HG03432 (cell line): Measurements from ENCODE around the gene OR8B4.
A peak's percentile ranks its signal among the peaks of the same experiment; 100 is the strongest.
"Not testable (repeated sequence)": the region's sequence is repeated elsewhere in the genome, so short reads cannot be mapped to it uniquely, and the experiment has no call there.

Experiments
- ATAC-seq: cut with Tn5 transposase; IDR thresholded peaks from one replicate; pipeline ENCODE4 v1.9.1; 2021; ENCODE audit warnings: mild to moderate bottlenecking, moderate library complexity; ENCODE audit not compliant: unreplicated experiment

The OR8B4 gene

GRCh38 chr11:124415356-124415923 lies 9.2 kb downstream of the OR8B4 start:
- peak; percentile 53 for ATAC-seq

GRCh38 chr11:124409906-124410305 lies 14.8 kb downstream of the OR8B4 start:
- ATAC-seq: no peak

DNA sequence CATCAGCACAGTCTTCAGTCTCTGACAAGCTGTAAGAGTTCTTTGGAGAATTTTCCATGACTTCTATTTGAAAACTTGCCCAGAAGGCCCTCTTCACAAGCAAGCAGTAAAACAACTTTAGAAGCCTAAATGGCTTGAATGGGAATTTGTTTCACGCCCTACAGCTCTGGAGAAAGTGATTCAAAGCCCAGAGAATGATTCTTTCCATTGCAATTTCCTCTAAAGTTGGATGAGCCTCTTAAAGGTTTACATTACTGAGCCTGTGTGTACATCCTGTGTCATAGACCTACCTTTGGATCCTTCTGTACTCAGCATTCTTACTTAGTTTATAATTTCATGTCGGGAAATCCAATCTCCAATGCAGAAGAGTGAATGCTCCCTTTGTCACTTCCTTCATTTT lies 19.1 kb downstream of the OR8B4 start:
- ATAC-seq: no peak

DNA sequence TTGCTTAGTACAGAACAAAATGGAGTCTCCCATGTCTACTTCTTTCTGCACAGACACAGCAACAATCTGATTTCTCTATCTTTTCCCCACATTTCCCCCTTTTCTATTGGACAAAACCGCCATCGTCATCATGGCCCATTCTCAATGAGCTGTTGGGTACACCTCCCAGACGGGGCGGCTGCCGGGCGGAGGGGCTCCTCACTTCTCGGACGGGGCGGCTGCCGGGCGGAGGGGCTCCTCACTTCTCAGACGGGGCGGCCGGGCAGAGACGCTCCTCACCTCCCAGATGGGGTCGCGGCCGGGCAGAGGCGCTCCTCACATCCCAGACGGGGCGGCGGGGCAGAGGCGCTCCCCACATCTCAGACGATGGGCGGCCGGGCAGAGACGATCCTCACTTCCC lies 21.5 kb downstream of the OR8B4 start:
- not testable (repeated sequence) for ATAC-seq

GRCh38 chr11:124402326-124402922 lies 22.2 kb downstream of the OR8B4 start:
- peak; percentile 87 for ATAC-seq

- ATAC-seq: no peak
These were observed 25.7 kb downstream of the OR8B4 start, which contains the start of gene OR8B3 for GRCh38 chr11:124398924-124399323. Gene OR8B3, minus strand, starts transcription at chr11:124399024. Its CDS starts 1,673 bp downstream, at chr11:124397351.

DNA sequence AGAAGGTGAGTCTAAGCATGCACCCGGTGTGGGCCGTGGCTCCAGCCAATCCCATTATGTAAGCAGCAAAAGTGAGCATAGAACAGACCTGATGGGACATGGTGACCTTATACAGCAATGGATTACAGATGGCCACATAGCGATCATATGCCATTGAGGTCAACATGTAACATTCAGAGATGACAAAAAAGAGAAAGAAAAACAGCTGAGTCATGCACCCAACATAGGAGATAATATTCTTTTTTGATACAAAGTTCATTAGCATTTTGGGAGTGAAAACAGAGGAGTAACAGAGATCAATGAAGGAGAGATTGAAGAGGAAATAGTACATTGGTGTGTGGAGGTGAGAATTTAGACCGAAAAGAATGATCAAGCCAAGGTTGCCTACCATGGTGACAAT lies 27.8 kb downstream of the OR8B4 start:
- ATAC-seq: not testable (repeated sequence)

GRCh38 chr11:124394408-124394807 lies 30.3 kb downstream of the OR8B4 start:
- ATAC-seq: no peak

- ATAC-seq: no peak
These were observed 40.3 kb downstream of the OR8B4 start, which contains the start of gene OR8B2 for GRCh38 chr11:124384399-124384798. Gene OR8B2, minus strand, starts transcription at chr11:124384499. Its CDS starts 1,156 bp downstream, at chr11:124383343.

DNA sequence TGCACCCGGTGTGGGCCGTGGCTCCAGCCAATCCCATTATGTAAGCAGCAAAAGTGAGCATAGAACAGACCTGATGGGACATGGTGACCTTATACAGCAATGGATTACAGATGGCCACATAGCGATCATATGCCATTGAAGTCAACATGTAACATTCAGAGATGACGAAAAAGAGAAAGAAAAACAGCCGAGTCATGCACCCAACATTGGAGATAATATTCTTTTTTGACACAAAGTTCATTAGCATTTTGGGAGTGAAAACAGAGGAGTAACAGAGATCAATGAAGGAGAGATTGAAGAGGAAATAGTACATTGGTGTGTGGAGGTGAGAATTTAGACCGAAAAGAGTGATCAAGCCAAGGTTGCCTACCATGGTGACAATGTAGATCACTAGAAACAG lies 41.8 kb downstream of the OR8B4 start:
- ATAC-seq: not testable (repeated sequence)

DNA sequence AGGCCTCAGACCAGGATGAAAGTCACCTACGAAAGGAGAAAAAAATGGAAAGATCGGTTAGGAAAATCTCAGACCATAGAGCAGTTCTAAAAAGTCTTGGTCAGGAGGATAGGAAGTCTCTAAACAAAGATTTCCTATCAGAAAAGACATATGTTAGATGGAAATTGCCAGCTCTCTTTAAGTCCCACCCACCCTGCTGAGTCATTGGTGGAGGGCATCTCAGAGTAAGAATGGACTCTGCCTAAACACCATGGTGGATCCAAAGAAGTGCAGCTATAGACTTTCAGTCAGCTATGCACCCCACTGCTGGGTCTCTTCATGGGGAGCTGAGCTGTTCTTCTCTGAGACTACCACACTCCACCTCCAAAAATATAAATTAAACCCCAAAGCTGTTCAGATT lies 44.1 kb downstream of the OR8B4 start:
- no peak for ATAC-seq

DNA sequence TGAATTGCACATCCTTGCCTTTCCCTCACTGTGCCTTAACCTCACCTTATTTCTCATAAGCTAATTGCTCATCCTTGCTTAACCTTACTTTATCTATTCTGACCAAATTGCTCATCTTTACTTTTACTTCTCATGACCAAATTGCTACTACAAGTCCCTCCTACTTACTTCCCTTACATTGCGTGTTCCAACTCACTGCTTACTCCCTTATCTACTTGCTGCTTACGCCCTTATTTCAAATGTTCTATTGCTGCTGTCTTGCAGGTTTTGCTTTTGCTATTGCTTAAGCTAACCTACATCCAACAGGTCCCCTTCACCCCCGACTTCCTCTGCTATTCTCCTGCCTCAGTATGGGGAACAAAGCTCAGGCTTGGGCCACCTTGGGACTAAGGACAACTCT lies 48.4 kb downstream of the OR8B4 start:
- no peak for ATAC-seq
